Neural cell (in vitro differentiated cells): ENCODE data around the gene TNIP3. TPM values are rescaled to one million over a fixed set of nuclear protein-coding genes. Genes with fewer than 3 reads are reported as not detected.

ENCODE experiments used
- H2AFZ ChIP-seq: fragments of 200-600, 300-800 bp; sonication (generic), shearing (Covaris generic); 2 replicates; pipeline ENCODE4 v1.6.0; 2014; ENCODE audit warnings: low read depth, mild to moderate bottlenecking, antibody characterized with exemption, low read length, moderate library complexity
- H3F3A ChIP-seq: fragments of 200-600 bp; shearing (Covaris generic); 2 replicates; pipeline ENCODE4 v1.6.1; 2016; ENCODE audit warnings: mild to moderate bottlenecking, moderate library complexity, mixed read lengths, antibody characterized with exemption, low read length; ENCODE audit not compliant: insufficient read depth, poor library complexity, severe bottlenecking
- H3K27ac ChIP-seq: fragments of 200-600, 300-800 bp; sonication (generic), shearing (Covaris generic); 2 replicates; pipeline ENCODE4 v1.5.1; 2014; ENCODE audit warnings: mild to moderate bottlenecking, low read length, moderate library complexity
- H3K27me3 ChIP-seq: fragments of 300-800, 200-600 bp; sonication (generic), shearing (Covaris generic); 2 replicates; pipeline ENCODE4 v1.6.0; 2014; ENCODE audit warnings: mild to moderate bottlenecking, low read depth, low read length, moderate library complexity; ENCODE audit not compliant: insufficient read depth
- H3K36me3 ChIP-seq: fragments of 300-800, 200-600 bp; sonication (generic), shearing (Covaris generic); 2 replicates; pipeline ENCODE4 v1.5.1; 2014; ENCODE audit warnings: mild to moderate bottlenecking, antibody characterized with exemption, low read length, moderate library complexity; ENCODE audit not compliant: insufficient read depth
- H3K4me2 ChIP-seq: fragments of 300-800, 200-600 bp; sonication (generic), shearing (Covaris generic); 2 replicates; pipeline ENCODE4 v1.6.0; 2014; ENCODE audit warnings: mild to moderate bottlenecking, low read length
- H3K4me3 ChIP-seq: fragments of 300-800, 200-600 bp; sonication (generic), shearing (Covaris generic); 2 replicates; pipeline ENCODE4 v1.5.1; 2014; ENCODE audit warnings: mild to moderate bottlenecking, low read length, moderate library complexity
- H3K79me2 ChIP-seq: fragments of 200-600 bp; shearing (Covaris generic); replicated peaks from 2 replicates; pipeline ENCODE4 v1.6.0; 2014; ENCODE audit warnings: mild to moderate bottlenecking, low read length, moderate library complexity; ENCODE audit not compliant: insufficient read depth
- H3K9ac ChIP-seq: fragments of 300-800, 200-600 bp; sonication (generic), shearing (Covaris generic); 2 replicates; pipeline ENCODE4 v1.6.1; 2016; ENCODE audit warnings: mild to moderate bottlenecking, low read length, mixed read lengths
- H3K9me2 ChIP-seq: fragments of 200-600 bp; shearing (Covaris generic); 2 replicates; pipeline ENCODE4 v1.6.1; 2016; ENCODE audit warnings: mild to moderate bottlenecking, low read length, mixed read lengths; ENCODE audit not compliant: insufficient read depth
- H3K9me3 ChIP-seq: fragments of 200-600, 300-800 bp; sonication (generic), shearing (Covaris generic); 2 replicates; pipeline ENCODE4 v1.6.1; 2016; ENCODE audit warnings: mild to moderate bottlenecking, mixed run types, low read length, moderate library complexity, mixed read lengths
- H4K20me1 ChIP-seq: fragments of 200-600 bp; shearing (Covaris generic); 2 replicates; pipeline ENCODE4 v1.6.1; 2016; ENCODE audit warnings: mild to moderate bottlenecking, mixed run types; ENCODE audit not compliant: insufficient read depth
- EP300 ChIP-seq: fragments of 450-650 bp; conservative IDR thresholded peaks from 2 replicates; pipeline ENCODE4 v1.6.1; 2014; ENCODE audit warnings: antibody characterized with exemption, mild to moderate bottlenecking, moderate library complexity; ENCODE audit not compliant: poor library complexity, severe bottlenecking
- EZH2 ChIP-seq: fragments of 200-600, 300-800 bp; shearing (Covaris generic), sonication (generic); IDR thresholded peaks from 2 replicates; pipeline ENCODE4 v1.6.1; 2014; ENCODE audit warnings: antibody characterized with exemption, low read length, borderline replicate concordance, mild to moderate bottlenecking; ENCODE audit not compliant: insufficient read depth, poor library complexity, severe bottlenecking
- MXI1 ChIP-seq: fragments of 450-650 bp; conservative IDR thresholded peaks from 2 replicates; pipeline ENCODE4 v1.6.1; 2014; ENCODE audit warnings: antibody characterized with exemption, mild to moderate bottlenecking; ENCODE audit not compliant: poor library complexity, severe bottlenecking
- POLR2AphosphoS5 ChIP-seq: IDR thresholded peaks from 2 replicates; pipeline ENCODE4 v1.6.1; 2012
- RAD21 ChIP-seq: fragments of 450-650 bp; conservative IDR thresholded peaks from 2 replicates; pipeline ENCODE4 v1.6.1; 2014; ENCODE audit warnings: antibody characterized with exemption, mild to moderate bottlenecking, moderate library complexity
- SMC3 ChIP-seq: fragments of 450-650 bp; conservative IDR thresholded peaks from 2 replicates; pipeline ENCODE4 v1.6.1; 2014; ENCODE audit warnings: antibody characterized with exemption, mild to moderate bottlenecking, moderate library complexity; ENCODE audit not compliant: poor library complexity
- TAF1 ChIP-seq: IDR thresholded peaks from 2 replicates; pipeline ENCODE4 v1.6.1; 2012; ENCODE audit warnings: low read depth
- polyA plus RNA-seq: library from polyadenylated mRNA; depleted of rRNA; stranded (reverse); fragments of >200 nt; gene quantifications from 2 replicates; pipeline ENCODE4 v1.2.3, GENCODE V29; 2014
- TF ChIP-seq, protein P1 (sequence below): IDR thresholded peaks from 2 replicates; pipeline ENCODE4 v1.6.1; 2012; ENCODE audit warnings: borderline replicate concordance
- TF ChIP-seq, protein P2 (sequence below): fragments of 450-650 bp; IDR thresholded peaks from 2 replicates; pipeline ENCODE4 v1.5.1; 2014; ENCODE audit warnings: antibody characterized with exemption, mild to moderate bottlenecking, moderate library complexity; ENCODE audit not compliant: poor library complexity, severe bottlenecking

The TNIP3 gene
- polyA plus RNA-seq, 1 donor from 2014 or later: 0.09 TPM

DNA sequence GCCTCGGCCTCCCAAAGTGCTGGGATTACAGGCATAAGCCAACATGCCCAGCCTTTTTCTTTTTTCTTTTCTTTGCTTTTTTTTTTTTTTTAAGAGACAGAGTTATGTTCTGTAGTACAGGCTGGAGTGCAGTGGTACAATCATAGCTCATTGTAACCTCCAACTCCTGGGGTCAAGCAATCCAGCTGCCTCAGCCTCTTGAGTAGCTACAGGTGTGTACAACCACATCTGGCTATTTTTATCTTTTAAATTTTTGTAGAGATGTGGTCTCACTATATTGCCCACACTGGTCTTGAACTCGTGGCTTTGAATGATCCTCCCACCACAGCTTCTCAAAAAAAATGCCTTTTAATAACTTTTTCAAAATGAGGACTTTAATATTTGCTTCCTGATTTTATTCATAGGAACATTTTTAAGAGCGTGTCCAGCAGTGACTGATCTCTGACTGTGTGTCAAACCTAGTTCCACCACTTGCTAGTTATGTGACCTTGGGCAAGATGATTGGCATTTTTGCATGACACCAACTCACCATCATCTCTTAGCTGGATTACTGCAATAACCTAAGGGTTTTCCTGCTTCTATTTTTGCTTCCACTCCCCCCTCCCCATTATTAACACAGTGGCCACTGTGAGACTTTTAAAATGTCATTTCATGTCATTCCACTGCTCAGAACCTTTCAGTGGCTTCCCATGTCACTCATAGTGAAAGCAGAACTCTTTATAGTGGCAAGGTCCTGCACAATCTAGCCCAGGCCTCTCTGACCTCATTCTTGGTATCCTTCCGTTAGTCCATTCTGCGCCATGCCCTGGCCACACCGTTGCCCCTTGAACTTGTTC is 4.5 kb upstream of the TNIP3 start:
- no peak for TF ChIP-seq RAD21
- TF ChIP-seq EP300: no peak
- TF ChIP-seq MXI1: no peak
- no peak for TF ChIP-seq POLR2AphosphoS5
- TF ChIP-seq SMC3: no peak
- no peak for TF ChIP-seq TAF1
- TF ChIP-seq, protein P1, sequence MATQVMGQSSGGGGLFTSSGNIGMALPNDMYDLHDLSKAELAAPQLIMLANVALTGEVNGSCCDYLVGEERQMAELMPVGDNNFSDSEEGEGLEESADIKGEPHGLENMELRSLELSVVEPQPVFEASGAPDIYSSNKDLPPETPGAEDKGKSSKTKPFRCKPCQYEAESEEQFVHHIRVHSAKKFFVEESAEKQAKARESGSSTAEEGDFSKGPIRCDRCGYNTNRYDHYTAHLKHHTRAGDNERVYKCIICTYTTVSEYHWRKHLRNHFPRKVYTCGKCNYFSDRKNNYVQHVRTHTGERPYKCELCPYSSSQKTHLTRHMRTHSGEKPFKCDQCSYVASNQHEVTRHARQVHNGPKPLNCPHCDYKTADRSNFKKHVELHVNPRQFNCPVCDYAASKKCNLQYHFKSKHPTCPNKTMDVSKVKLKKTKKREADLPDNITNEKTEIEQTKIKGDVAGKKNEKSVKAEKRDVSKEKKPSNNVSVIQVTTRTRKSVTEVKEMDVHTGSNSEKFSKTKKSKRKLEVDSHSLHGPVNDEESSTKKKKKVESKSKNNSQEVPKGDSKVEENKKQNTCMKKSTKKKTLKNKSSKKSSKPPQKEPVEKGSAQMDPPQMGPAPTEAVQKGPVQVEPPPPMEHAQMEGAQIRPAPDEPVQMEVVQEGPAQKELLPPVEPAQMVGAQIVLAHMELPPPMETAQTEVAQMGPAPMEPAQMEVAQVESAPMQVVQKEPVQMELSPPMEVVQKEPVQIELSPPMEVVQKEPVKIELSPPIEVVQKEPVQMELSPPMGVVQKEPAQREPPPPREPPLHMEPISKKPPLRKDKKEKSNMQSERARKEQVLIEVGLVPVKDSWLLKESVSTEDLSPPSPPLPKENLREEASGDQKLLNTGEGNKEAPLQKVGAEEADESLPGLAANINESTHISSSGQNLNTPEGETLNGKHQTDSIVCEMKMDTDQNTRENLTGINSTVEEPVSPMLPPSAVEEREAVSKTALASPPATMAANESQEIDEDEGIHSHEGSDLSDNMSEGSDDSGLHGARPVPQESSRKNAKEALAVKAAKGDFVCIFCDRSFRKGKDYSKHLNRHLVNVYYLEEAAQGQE: no peak
- TF ChIP-seq EZH2: no peak
- TF ChIP-seq, protein P2, sequence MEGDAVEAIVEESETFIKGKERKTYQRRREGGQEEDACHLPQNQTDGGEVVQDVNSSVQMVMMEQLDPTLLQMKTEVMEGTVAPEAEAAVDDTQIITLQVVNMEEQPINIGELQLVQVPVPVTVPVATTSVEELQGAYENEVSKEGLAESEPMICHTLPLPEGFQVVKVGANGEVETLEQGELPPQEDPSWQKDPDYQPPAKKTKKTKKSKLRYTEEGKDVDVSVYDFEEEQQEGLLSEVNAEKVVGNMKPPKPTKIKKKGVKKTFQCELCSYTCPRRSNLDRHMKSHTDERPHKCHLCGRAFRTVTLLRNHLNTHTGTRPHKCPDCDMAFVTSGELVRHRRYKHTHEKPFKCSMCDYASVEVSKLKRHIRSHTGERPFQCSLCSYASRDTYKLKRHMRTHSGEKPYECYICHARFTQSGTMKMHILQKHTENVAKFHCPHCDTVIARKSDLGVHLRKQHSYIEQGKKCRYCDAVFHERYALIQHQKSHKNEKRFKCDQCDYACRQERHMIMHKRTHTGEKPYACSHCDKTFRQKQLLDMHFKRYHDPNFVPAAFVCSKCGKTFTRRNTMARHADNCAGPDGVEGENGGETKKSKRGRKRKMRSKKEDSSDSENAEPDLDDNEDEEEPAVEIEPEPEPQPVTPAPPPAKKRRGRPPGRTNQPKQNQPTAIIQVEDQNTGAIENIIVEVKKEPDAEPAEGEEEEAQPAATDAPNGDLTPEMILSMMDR: no peak
- H2AFZ ChIP-seq: no peak overlapping the region
- H3F3A ChIP-seq: no peaks in the 10 kb centered on the region
- H3K27me3 ChIP-seq: no peaks in the 10 kb centered on the region
- no peaks in the 10 kb centered on the region for H3K9me2 ChIP-seq
- no peak overlapping the region for H3K9ac ChIP-seq
- no peak overlapping the region for H3K27ac ChIP-seq
- no peaks in the 10 kb centered on the region for H4K20me1 ChIP-seq
- H3K36me3 ChIP-seq: no peaks in the 10 kb centered on the region
- H3K9me3 ChIP-seq: no peaks in the 10 kb centered on the region
- H3K4me3 ChIP-seq: no peak overlapping the region
- H3K79me2 ChIP-seq: no peaks in the 10 kb centered on the region
- H3K4me2 ChIP-seq: no peak overlapping the region

DNA sequence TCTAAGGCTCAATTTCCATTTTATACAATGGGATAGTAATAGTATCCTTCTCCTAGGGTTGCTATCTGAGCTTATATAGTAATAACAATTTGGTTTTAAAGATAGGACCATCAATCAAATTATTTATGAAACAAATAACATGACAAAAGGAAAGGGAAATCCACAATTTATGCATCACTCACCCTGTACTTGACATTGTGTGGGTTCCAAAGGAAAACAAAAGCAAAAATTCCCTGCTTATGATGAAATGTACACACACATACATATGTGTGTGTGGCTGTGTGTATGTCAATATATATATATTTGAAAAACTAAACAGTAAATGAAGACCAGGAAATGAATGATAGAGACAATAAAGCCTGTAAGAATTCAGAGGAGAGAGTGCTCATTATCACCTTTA is 2.9 kb upstream of the TNIP3 start:
- TF ChIP-seq EZH2: no peak
- TF ChIP-seq, protein P2: no peak
- TF ChIP-seq POLR2AphosphoS5: no peak
- TF ChIP-seq MXI1: no peak
- no peak for TF ChIP-seq RAD21
- TF ChIP-seq SMC3: no peak
- TF ChIP-seq, protein P1: no peak
- no peak for TF ChIP-seq TAF1
- TF ChIP-seq EP300: no peak
- no peaks in the 10 kb centered on the region for H3F3A ChIP-seq

More for the DNA sequence above, 2.9 kb upstream of the TNIP3 start:
- Histone ChIP-seq H3K4me3 (no peak overlapping the region), H3K79me2 (no peaks in the 10 kb centered on the region), H3K9me3 (no peaks in the 10 kb centered on the region), H4K20me1 (no peaks in the 10 kb centered on the region), H3K27ac (no peak overlapping the region), H3K4me2 (no peak overlapping the region), H2AFZ (no peak overlapping the region), H3K27me3 (no peaks in the 10 kb centered on the region), H3K9me2 (no peaks in the 10 kb centered on the region), H3K36me3 (no peaks in the 10 kb centered on the region), H3K9ac (no peak overlapping the region)
